ENCODE measurements around the gene KIF6.
"Not testable (repeated sequence)": the region's sequence is repeated elsewhere in the genome, so short reads cannot be mapped to it uniquely, and the experiment has no call there.

The KIF6 gene

GRCh38 chr6:39724787-39725631 lies at the start of gene KIF6:
TSS of gene KIF6 (minus strand) at chr6:39725408. CDS start at chr6:39725310, 98 bp downstream.
- peak; percentile 75 for DNase-seq

GRCh38 chr6:39773782-39774181 lies 48.6 kb upstream of the KIF6 start:
- DNase-seq = no peak

GRCh38 chr6:39772559-39773273 lies 47.5 kb upstream of the KIF6 start:
- no peak for DNase-seq

- no peak for DNase-seq
These were observed 45.2 kb upstream of the KIF6 start for GRCh38 chr6:39770446-39770845.

GRCh38 chr6:39769012-39769411 lies 43.8 kb upstream of the KIF6 start:
- no peak for DNase-seq

GRCh38 chr6:39765508-39766065 lies 40.4 kb upstream of the KIF6 start:
- no peak for DNase-seq

GRCh38 chr6:39760226-39760952 lies 35.2 kb upstream of the KIF6 start:
- DNase-seq = no peak

GRCh38 chr6:39758905-39759605 lies 33.8 kb upstream of the KIF6 start:
- DNase-seq = no peak

- no peak for DNase-seq
These were observed 31.4 kb upstream of the KIF6 start for GRCh38 chr6:39756582-39756981.

- DNase-seq = no peak
These were observed 30.0 kb upstream of the KIF6 start for GRCh38 chr6:39755231-39755630.

GRCh38 chr6:39754514-39755115 lies 29.4 kb upstream of the KIF6 start:
- no peak for DNase-seq

GRCh38 chr6:39753725-39754045 lies 28.5 kb upstream of the KIF6 start:
- no peak for DNase-seq

GRCh38 chr6:39752835-39753724 lies 27.9 kb upstream of the KIF6 start:
- DNase-seq = no peak

GRCh38 chr6:39746795-39747194 lies 21.6 kb upstream of the KIF6 start:
- DNase-seq = no peak

GRCh38 chr6:39733704-39734103 lies 8.5 kb upstream of the KIF6 start:
- DNase-seq = no peak

GRCh38 chr6:39731565-39731964 lies 6.4 kb upstream of the KIF6 start:
- no peak for DNase-seq

GRCh38 chr6:39729945-39730344 lies 4.7 kb upstream of the KIF6 start:
- DNase-seq = no peak

GRCh38 chr6:39725632-39725997 lies 407 bp upstream of the KIF6 start:
- DNase-seq = no peak

- not testable (repeated sequence) for DNase-seq
These were observed 1.9 kb downstream of the KIF6 start for GRCh38 chr6:39723350-39723749.

GRCh38 chr6:39714802-39715201 lies 10.4 kb downstream of the KIF6 start:
- DNase-seq = no peak

- no peak for DNase-seq
These were observed 17.1 kb downstream of the KIF6 start for GRCh38 chr6:39707962-39708683.
